GM21447 (cell line): ENCODE data around the gene SMAD3.
A peak's percentile ranks its signal among the peaks of the same experiment; 100 is the strongest.
"Not testable (repeated sequence)": the region's sequence is repeated elsewhere in the genome, so short reads cannot be mapped to it uniquely, and the experiment has no call there.

ENCODE experiments used
- ATAC-seq: cut with Tn5 transposase; IDR thresholded peaks from one replicate; pipeline ENCODE4 v1.9.1; 2021; ENCODE audit not compliant: unreplicated experiment

Gene SMAD3

DNA sequence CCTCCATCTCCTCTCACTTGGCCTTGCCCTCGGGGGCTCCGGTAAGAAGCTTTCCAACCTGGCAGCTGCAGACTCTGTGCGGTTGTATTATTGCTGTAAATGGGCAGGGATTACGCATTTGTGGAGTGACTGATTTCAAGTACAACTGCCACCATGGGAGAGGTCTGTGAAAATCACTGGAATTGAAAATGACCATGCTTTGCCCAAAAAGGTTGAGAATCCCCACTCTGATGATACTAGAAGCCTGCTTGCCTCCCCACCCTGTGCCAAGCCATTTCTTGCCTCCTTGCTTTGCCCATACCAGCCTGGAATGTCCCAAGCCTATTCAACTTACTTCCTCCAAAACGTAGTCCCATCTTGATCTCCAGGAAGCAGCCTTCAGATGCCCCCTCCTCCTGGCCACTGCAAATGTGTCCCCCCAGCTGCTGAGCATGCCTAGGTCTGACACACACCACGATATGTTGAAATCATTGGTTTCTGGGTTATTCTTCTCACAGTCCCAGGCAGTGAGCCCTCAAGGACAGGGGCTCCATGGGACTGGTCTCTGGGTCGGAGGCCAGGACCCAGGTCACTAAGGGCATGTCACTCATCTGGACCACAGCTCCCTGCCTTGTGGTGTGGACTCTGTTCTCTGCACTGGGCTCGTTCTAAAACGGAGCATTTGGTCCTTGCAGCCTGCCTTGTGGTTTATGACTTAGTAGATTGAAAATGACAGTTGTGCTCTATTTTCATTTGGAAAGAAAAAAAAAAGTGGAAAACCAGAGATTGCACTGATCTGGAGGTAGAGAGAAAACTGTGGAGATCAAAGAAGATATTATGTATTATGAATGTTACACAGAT lies 42.9 kb downstream of the SMAD3 start:
- no peak for ATAC-seq

DNA sequence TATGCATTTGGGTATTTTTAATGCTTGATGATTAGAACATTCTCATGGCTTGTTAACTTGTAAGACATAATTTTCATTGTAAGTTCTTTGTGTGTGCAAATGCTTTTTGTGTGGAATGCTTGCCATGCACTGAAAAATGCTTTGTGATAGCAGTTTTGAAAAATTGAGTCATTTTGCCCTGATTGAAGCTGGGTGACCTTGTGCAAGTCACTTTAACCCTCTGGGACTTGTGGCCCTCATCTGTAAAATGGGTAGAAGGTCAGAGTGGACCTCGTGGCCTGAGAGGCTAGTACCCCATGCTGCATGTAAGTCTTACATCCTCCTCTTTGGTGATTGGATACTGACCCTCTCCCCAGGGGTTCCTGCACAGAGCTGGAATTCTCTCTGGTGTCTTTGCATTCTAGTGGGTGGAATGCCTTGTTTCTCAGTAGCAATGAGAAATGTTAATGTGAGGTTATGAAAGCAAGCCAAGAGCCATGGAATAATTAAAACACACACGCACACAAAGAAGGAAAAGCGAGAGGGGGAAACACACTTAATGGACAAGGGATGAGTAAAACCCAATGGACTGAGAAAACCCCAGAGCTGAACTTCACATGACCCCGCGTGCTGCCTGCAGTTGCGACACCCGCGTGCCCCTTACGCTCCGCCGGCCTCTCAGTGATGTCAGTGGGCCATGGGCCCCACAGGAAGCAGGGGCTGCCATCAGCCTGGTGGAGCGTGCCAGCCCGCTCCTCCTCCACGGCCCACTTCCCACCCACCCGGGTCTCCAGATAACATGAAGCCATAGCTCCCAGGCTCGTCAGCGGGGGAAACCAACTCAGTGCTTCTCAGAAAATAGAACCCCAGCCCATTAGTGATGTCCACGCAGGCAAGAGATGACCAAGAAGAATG lies 44.0 kb downstream of the SMAD3 start:
- peak; percentile 64 for ATAC-seq

DNA sequence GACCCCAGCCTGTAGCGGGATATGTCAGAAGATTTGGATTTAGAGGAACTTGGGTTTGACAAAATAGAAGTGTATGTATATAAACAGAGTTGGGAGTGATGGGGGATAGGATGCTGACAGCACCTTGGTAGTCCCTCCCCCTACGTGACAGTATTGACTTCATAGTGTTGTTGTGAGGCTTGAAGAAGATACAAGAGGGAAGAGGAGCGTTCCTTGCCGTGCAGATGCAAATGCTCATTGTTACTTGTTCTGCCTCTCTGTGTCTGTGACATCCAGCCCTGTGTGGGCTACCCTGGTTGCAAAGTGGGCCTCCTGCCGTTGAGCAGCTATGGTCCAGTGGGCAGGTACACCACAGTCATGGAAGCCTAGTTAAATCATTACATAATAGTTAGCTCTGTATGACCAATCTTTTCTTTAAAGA lies 45.0 kb downstream of the SMAD3 start:
- peak; percentile 44 for ATAC-seq

DNA sequence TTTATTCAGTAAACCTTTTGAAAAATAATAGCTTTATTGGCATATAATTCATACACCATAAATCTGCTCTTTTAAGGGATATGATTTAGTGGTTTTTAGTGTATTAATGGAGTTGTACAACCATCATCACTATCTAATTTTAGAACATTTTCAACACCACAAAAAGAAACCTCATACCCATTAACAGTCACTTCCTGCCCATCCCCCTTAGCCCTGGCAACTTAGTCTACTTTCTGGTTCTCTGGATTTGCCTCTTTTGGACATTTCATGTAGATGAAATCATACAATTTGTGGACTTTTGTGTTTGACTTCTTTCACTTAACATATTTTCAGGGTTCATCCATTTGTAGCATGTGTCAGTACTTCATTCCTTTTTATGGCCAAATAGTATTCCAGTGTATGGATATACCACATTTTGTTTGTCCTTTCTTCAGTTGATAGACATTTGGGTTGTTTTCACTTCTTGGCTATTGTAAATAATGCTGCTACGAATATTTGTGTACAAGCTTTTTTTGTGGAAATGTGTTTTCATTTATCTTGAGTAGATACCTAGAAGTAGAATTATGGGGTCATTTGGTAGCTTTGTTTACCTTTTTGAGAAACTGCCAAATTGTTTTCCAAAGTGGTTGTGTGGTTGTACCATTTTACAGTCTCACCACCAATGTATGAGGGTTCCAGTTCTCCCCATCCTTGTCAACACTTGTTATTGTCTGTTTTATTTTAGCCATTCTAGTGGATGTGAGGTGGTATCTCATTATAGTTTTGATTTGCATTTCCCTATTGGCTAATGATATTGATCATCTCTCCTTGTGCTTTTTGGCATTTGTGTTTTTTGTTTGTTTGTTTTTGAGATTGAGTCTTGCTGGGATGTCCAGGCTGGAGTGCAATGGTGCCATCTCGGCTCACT lies 45.8 kb downstream of the SMAD3 start:
- no peak for ATAC-seq

DNA sequence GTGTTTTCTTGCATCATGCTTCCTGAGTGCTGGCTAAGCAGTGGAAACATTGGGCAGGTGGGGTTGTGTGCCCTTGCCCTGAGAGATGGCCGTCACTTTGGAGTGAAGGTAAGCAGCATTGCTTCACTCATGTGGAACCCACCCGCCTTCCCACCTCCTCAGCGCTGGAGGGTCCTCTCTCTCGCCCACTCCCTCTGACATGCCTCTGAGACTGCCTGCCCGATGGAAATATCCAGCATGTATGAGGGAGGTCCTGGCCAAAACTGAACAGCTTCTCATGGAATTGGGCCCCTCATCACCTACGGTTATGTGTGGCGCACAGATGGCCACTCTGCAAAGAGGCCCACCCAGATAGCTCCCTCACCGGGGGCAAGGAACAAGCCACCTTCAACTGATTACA lies 48.6 kb downstream of the SMAD3 start:
- no peak for ATAC-seq

DNA sequence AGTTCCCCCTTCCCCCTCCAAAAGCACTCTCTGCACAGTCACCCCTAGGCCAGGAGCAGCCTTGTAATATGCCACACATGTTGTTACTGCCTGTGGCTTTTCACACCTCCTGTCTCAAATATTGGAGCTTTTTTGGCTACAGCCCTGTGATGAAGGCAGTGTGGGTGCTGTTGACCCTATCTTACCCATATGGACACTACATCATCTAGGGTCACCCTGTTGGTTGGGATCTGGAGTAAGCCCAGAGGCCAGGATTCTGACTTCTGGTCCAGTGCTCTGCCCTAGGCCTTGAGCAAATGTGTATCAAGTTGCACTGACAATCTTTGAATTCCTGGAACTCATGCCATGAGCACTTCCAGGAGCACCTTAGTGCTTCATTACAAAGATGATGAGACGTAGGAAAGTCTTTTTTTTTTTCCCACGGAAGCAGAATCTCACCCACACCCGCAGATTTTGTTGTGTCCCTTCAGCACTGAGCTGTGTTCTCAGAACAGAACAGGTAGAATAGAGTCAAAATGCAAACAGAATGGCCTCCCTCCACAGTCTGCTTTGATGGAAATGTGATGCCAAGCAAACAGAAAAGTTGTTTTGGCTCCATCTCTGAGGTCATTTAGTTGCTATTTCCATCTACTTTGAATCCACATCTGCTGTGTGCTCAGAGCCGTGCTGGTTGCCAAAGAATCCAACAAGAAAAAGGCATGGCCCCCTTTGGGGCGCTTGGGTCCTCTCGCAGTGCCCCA lies 49.6 kb downstream of the SMAD3 start:
- ATAC-seq: no peak

DNA sequence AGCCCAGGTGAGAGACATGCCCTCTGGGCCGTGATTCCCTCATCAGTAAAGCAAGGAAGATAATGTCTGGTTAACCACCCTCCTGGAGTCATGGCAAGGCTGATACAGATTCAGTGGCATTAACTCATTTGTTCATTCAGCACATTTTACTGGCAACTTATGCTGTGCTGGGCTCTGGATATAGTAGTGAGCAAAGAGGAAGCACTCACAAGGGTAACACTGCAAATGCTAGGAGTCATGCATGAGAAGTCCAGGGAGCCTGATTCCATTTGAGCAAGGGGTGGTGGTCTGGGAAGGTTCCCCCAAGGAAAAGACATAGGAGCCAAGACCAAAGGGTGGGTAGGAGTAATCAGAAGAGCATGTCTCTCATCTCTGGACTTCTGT lies 50.2 kb downstream of the SMAD3 start:
- ATAC-seq: no peak

DNA sequence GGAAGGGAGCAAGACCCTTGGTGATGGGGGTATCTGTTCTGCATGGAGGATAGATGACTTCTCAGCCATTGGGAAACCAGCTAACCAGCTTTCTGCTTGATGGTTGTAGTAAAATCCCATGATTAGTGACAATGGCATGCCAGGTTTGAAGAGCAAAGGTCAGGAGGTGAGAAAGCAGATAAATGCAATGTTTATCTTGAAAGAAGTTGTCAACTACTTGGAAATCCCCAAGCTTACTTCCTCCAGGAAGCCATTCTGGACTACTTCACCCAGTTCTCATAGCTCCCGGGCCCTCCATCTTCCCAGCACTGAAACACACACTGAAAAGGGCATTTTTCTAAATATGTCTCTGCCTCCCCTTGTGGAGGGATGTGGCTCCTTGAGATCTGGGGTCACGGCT lies 51.3 kb downstream of the SMAD3 start:
- no peak for ATAC-seq

DNA sequence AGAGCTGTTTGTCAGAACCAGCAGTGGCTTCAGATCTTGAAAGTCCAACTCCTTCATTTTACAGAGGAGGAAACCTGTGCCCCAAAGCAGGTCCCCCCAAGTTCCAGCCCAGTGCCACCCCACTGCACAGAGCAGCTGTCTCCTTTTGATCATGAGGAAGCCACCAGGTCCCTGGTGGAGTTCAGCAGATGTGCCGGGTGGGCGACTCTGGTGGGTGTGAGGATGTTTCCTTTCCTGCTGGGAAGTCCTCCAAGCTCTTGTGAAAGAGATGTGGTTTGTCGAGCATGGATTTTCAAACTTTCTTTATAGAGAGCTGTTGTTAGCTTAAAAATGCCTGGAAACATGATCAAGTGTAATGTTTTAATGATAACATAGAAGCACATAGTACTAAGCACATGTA lies 52.0 kb downstream of the SMAD3 start:
- no peak for ATAC-seq

DNA sequence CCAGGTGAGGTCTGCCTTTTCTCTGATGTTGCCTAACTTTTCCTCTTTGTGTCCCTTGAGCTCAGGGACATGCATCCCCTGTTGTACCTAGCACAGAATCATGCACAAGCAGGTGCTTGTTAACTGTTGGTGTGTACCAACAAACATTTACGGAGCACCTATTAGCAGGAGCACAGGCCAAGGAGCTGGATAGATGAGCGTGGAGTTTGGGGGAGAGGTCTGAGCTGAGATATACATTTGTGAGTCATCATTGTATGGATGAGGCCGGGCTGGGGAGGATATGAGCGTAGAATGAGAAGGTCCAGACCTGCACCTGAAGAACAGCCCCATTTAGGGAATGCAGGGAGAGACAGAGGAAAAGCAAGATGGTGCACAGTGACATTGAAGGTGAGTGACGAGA lies 53.4 kb downstream of the SMAD3 start:
- ATAC-seq: no peak

DNA sequence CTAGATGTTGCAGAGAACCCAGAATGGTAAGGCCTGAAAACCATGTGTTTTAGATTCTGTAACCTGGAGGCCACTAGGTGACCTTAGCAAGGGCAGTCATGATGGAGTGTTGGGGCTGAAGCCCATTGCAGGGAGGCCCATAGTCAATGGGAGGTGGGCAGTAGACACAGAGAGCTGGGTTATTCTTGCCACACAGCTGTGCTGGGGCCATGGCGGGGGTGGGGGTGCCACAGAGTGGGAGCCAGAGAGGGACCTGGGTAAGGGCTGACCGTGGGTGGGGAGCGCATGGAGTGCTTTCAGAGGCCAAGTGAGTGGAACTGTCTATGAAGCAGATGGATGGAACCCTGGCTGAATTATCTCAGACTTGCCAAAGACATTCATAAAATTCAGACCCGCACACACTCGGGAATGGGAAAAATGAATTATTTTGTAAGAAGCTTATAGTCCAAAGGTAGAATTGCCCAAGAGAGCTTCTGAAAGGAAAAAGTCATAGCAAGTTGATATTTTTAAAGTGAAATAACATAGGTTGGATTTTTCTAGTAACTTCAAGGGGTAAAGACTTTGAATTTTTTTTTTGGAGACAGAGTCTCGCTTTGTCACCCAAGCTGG lies 53.9 kb downstream of the SMAD3 start:
- ATAC-seq: no peak

DNA sequence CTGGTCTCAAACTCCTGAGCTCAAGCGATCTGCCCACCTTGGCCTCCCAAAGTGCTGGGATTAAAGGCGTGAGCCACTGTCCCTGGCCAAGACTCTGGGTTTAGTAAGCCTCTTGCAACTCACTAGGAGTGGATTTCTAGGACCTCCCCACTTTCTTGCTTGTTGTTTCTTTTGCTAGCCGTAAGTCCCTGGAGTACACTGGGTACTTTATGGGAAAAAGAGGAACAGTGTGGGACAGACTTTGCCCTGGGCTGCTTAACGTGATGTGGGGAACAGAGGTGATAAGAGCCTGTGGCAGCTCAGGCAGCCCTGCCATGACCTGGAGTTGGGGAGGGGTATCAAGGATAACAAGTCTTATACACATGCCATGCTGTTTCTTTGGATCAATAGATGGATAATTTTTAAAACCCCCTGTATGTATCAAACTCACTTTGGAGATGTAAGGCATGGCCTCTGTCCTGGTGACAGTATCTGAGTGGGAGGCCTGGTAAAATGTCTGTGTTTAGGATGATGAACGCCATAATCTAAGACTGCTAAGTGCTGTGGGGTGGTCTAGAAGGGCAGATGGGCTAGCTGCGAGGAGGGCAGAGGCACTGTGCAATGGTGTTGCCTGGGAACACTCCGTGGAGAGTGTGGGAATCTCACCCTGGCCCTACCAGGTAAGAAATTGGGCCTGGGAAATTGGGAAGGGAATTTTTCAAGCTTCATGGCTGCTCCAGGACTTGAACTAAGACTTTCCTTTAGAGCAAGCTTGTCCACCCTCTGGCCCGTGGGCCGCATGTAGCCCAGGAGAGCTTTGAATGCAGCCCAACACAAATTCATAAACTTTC lies 54.8 kb downstream of the SMAD3 start:
- no peak for ATAC-seq

DNA sequence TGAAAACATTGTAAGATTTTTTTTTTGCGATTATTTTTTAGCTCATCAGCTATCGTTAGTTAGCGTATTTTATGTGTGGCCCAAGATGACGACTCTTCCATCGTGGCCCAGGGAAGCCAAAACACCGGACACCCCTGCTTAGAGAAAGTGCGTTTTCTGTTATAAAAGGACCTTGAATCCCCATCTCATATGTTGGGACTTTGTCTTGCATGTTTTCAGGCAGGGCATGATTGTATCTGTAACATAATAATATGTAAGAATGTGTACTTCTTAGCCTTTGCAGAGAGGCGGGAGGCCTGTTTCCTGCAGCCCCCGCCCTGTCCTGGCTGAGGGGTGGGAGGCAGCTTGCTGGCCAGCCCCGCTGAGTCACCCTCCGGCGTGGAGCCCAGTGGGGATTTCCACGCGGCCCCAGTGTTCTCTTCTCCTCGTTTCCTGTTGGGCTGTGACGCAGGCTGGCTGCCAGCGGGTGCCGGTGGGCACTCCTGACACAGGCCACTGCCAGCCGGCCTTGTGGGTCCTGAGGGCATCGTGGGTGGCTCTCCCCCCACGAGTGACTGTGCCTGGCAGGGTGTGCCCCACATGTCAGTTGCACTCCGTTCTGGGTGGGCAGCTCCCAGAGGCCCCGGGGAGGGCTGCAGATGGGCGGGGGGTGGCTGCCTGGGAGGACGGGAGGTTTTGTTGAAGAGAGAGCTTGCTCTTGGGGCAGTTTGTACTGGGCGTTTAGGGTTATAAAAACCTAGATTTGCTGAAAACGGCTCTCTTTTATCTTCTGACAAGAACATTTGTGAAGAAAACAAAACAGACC lies 55.6 kb downstream of the SMAD3 start:
- peak; percentile 64 for ATAC-seq

DNA sequence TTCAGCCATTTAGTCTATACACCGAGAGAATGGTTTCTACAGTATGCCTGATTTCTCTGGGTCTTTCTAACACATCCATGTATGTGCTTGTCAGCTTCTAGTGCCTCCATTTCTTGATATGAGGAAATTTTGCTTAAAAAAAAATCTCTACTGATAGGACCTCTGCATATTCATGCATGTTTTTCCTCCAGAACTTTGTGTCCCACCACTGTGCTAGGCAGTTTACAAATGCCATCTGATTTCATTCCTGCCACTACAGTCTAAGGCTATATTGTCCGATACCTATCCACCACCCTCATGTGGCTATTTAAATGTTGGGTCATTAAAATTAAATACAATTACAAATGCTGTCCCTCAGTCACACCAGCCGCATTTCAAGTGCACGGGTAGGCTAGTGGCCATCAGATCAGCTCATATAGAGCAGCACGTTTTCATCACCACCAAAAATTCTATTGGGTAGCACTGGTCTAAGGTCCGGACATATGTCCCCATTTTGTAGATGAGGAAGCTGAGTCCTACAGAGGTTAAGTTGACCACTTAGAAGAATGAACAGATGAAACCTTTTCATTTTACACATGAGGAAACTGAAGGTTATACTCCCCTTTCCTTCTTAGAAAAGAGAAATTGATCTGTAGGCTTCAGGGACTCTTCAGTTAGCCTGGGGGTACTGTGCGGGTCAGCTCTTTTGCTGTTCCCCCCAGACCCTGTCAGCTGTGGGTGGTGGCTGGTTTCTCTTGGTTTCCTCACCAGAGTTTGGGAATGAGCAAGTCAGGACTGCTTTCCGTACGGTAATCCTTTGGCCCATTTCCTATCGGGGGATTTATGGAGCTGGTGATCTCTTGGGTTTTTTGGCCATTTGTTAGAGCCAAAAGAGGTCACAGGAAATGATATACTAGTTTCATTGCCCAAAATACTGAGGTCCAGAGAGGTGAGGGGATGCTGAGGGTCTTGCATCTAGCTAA lies 56.5 kb downstream of the SMAD3 start:
- ATAC-seq: no peak

DNA sequence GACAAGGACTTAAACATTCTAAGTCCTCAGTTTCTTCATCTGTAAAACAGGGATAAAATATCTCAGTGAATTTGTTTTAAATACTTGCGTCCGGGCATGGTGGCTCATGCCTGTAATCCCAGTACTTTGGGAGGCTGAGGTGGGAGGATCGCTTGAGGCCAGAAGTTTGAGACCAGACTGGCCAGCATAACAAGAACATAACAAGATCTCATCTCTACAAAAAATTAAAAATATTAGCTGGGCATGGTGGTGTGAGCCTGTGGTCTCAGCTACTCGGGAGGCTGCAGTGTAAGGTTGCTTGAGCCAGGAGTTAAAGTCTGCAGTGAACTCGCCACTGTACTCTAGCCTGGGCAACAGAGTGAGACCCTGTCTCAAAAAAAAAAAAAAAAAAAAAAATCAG lies 57.4 kb downstream of the SMAD3 start:
- ATAC-seq: not testable (repeated sequence)

DNA sequence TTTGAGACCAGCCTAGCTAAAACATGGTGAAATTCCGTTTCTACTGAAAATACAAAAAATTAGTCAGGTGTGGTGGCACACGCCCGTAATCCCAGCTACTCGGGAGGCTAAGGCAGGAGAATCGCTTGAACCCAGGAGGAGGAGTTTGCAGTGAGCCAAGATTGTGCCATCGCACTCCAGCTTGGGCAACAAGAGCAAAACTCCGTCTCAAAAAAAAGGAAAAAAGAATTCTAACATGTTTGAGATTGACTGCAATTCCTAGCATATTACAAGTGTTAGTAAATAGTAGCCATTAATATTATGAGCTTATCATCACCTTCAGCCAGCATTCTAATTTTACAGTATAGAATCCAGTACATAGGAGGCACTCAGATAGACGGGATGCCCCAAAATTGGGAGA lies 57.9 kb downstream of the SMAD3 start:
- ATAC-seq: not testable (repeated sequence)

DNA sequence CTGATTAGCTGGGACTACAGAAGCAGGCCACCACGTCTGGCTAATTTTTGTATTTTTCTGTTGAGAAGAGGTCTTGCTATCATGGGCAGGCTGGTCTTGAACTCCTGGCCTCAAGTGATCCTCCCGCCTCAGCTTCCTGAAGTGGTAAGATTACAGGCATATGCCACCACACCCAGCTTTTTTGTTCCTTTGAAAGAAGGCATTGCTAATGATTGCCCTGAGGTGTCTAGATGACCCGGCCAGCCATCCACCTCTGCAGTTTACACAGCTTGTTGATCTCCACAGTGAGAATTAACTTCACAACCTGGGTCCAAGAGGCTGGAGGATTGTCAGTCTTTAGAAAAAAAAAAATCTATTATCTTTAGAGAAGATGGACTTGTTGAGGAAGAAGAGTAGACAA lies 58.7 kb downstream of the SMAD3 start:
- ATAC-seq: no peak
